Measurements from ENCODE around the gene COL23A1. TPM values are rescaled to one million over a fixed set of nuclear protein-coding genes. Genes with fewer than 3 reads are reported as not detected.

COL23A1 gene
- total RNA-seq, 1 donor from 2014 or later, result 0.12 TPM

DNA sequence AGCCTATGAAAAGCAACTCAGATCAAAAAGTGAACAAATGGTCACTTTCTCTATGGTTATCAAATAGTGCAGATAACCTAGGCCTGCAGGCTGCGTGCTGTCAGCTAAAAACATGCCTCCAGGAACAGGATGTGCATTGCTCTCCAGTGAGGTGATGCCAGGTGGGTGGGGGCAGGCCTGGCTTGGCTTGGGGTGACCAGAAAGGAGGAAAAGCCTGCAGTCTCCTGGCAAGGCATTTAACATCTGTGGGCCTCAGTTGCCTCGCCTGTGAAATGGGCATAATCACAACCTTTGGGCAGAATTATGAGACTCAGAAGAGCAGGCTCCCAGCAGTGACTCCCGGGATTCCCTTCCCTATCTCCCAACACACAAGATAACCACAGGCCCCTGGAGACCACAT lies 135.9 kb downstream of the COL23A1 start:
- Mint-ChIP-seq H3K36me3 (ENCODE audit: low read depth) (no peaks in the 10 kb centered on the region), H3K27ac (ENCODE audit: unreplicated experiment) (no peak overlapping the region), H3K27me3 (ENCODE audit: low read depth) (peaks cover 3% of the 10 kb centered on the region), H3K4me3 (ENCODE audit: unreplicated experiment) (no peak overlapping the region), H3K9me3 (ENCODE audit: low read depth) (no peaks in the 10 kb centered on the region), H3K4me1 (ENCODE audit: low read depth) (no peaks in the 10 kb centered on the region)
- TF ChIP-seq CTCF (IDR thresholded peaks at IDR 0.05), result no peak
- no peak for DNase-seq (ENCODE audit: low spot score)

GRCh38 chr5:178453224-178453623 lies 137.0 kb downstream of the COL23A1 start:
- DNase-seq (ENCODE audit: low spot score), result no peak

GRCh38 chr5:178450121-178451028 lies 139.8 kb downstream of the COL23A1 start:
- no peak for TF ChIP-seq CTCF (IDR thresholded peaks at IDR 0.05)
- Mint-ChIP-seq H3K9me3 (ENCODE audit: low read depth) (peaks cover 3% of the 10 kb centered on the region), H3K36me3 (ENCODE audit: low read depth) (no peaks in the 10 kb centered on the region), H3K4me3 (ENCODE audit: unreplicated experiment) (no peak overlapping the region), H3K4me1 (ENCODE audit: low read depth) (no peaks in the 10 kb centered on the region), H3K27ac (ENCODE audit: unreplicated experiment) (no peak overlapping the region), H3K27me3 (ENCODE audit: low read depth) (no peaks in the 10 kb centered on the region)
- no peak for DNase-seq (ENCODE audit: low spot score)

More at GRCh38 chr5:178453224-178453623, 137.0 kb downstream of the COL23A1 start:
- TF ChIP-seq CTCF (IDR thresholded peaks at IDR 0.05), result no peak
- no peaks in the 10 kb centered on the region for H3K4me1 Mint-ChIP-seq (ENCODE audit: low read depth)
- no peaks in the 10 kb centered on the region for H3K9me3 Mint-ChIP-seq (ENCODE audit: low read depth)
- no peaks in the 10 kb centered on the region for H3K27me3 Mint-ChIP-seq (ENCODE audit: low read depth)
- no peak overlapping the region for H3K27ac Mint-ChIP-seq (ENCODE audit: unreplicated experiment)
- no peak overlapping the region for H3K4me3 Mint-ChIP-seq (ENCODE audit: unreplicated experiment)
- no peaks in the 10 kb centered on the region for H3K36me3 Mint-ChIP-seq (ENCODE audit: low read depth)

- TF ChIP-seq CTCF (IDR thresholded peaks at IDR 0.05), result no peak
- no peak for DNase-seq (ENCODE audit: low spot score)
- Mint-ChIP-seq H3K4me3 (ENCODE audit: unreplicated experiment) (no peak overlapping the region), H3K4me1 (ENCODE audit: low read depth) (no peaks in the 10 kb centered on the region), H3K27me3 (ENCODE audit: low read depth) (no peaks in the 10 kb centered on the region), H3K27ac (ENCODE audit: unreplicated experiment) (no peak overlapping the region), H3K36me3 (ENCODE audit: low read depth) (no peaks in the 10 kb centered on the region), H3K9me3 (ENCODE audit: low read depth) (peaks cover 5% of the 10 kb centered on the region)
Measured at GRCh38 chr5:178449163-178450070, 140.8 kb downstream of the COL23A1 start.

DNA sequence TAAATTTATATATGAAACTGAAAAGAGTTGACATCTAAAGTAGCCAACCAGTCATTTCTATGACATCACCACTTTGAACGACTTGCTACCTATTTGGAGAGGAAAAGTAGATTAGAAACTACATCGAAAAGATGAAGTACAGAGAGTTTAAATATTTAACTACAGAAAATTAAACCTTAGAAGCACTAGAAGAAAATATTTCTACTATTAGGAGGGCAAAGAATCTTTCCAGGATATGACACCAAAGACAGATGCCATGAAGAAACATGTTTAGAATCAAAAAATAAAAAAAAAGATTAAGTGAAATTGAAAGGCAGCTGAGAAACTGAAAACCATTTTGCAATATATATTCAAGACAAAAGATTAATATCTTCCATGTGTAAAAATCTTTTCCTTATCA lies 144.7 kb downstream of the COL23A1 start:
- Mint-ChIP-seq H3K9me3 (ENCODE audit: low read depth) (peaks cover 5% of the 10 kb centered on the region), H3K36me3 (ENCODE audit: low read depth) (no peaks in the 10 kb centered on the region), H3K27me3 (ENCODE audit: low read depth) (no peaks in the 10 kb centered on the region), H3K27ac (ENCODE audit: unreplicated experiment) (no peak overlapping the region), H3K4me3 (ENCODE audit: unreplicated experiment) (no peak overlapping the region), H3K4me1 (ENCODE audit: low read depth) (no peaks in the 10 kb centered on the region)
- TF ChIP-seq CTCF (IDR thresholded peaks at IDR 0.05), result no peak
- DNase-seq (ENCODE audit: low spot score), result no peak

Measured in chondrocyte (in vitro differentiated cells).